ENCODE results near the gene FAM222B. TPM values are rescaled to one million over a fixed set of nuclear protein-coding genes. Genes with fewer than 3 reads are reported as not detected.

The FAM222B gene
- total RNA-seq, 1 donor from 2014 or later: 7.1 TPM

- no peak overlapping the region for H3K4me3 Mint-ChIP-seq
These were observed 68.9 kb downstream of the FAM222B start for GRCh38 chr17:28773736-28774135.

GRCh38 chr17:28765038-28765437 is 77.6 kb downstream of the FAM222B start:
- peaks cover 44% of the 10 kb centered on the region for H3K79me2 ChIP-seq (ENCODE audit: low read depth)
- Mint-ChIP-seq H3K4me1 (peaks cover 26% of the 10 kb centered on the region), H3K27me3 (ENCODE audit: insufficient read depth, low read depth) (peaks cover 4% of the 10 kb centered on the region), H3K4me3 (no peak overlapping the region), H3K36me3 (peaks cover 13% of the 10 kb centered on the region), H3K9me3 (no peaks in the 10 kb centered on the region), H3K27ac (no peak overlapping the region)
- H3K27ac ChIP-seq: no peak overlapping the region
- no peak overlapping the region for H3K4me3 ChIP-seq
- H3K36me3 ChIP-seq: no peaks in the 10 kb centered on the region
- H3K9me3 ChIP-seq (ENCODE audit: low read depth): no peaks in the 10 kb centered on the region
- peaks cover 56% of the 10 kb centered on the region for H3F3A ChIP-seq (ENCODE audit: low read depth)
- no peak overlapping the region for H3K9ac ChIP-seq
- peaks cover 68% of the 10 kb centered on the region for H4K20me1 ChIP-seq (ENCODE audit: low read depth)
- H3K4me2 ChIP-seq: no peak overlapping the region
- TF ChIP-seq EZH2phosphoT487 (IDR thresholded peaks at IDR 0.05) (no peak), EZH2 (IDR thresholded peaks at IDR 0.05) (no peak), CTCF (IDR thresholded peaks at IDR 0.05) (no peak)
- no peak for DNase-seq (ENCODE audit: low spot score)
- H3K27me3 ChIP-seq: no peaks in the 10 kb centered on the region
- H2AFZ ChIP-seq (replicated peaks): no peak overlapping the region
- peaks cover 21% of the 10 kb centered on the region for H3K4me1 ChIP-seq

More at GRCh38 chr17:28773736-28774135, 68.9 kb downstream of the FAM222B start:
- no peak overlapping the region for H3K27ac ChIP-seq
- no peaks in the 10 kb centered on the region for H3K9me3 ChIP-seq (ENCODE audit: low read depth)
- TF ChIP-seq EZH2 (IDR thresholded peaks at IDR 0.05) (no peak), CTCF (IDR thresholded peaks at IDR 0.05) (no peak), EZH2phosphoT487 (IDR thresholded peaks at IDR 0.05) (no peak)
- Mint-ChIP-seq H3K36me3 (peaks cover 14% of the 10 kb centered on the region), H3K27me3 (ENCODE audit: insufficient read depth, low read depth) (peaks cover 3% of the 10 kb centered on the region), H3K9me3 (no peaks in the 10 kb centered on the region), H3K27ac (peak overlapping the region; percentile 87), H3K4me1 (no peaks in the 10 kb centered on the region)
- H3K9ac ChIP-seq: no peak overlapping the region
- no peaks in the 10 kb centered on the region for H3K27me3 ChIP-seq
- peaks cover 86% of the 10 kb centered on the region for H3K79me2 ChIP-seq (ENCODE audit: low read depth)
- H3K4me1 ChIP-seq: no peaks in the 10 kb centered on the region
- no peaks in the 10 kb centered on the region for H3K36me3 ChIP-seq
- no peak overlapping the region for H3K4me3 ChIP-seq
- no peak overlapping the region for H2AFZ ChIP-seq (replicated peaks)
- peaks cover 4% of the 10 kb centered on the region for H3F3A ChIP-seq (ENCODE audit: low read depth)
- peaks cover 45% of the 10 kb centered on the region for H4K20me1 ChIP-seq (ENCODE audit: low read depth)
- no peak overlapping the region for H3K4me2 ChIP-seq
- no peak for DNase-seq (ENCODE audit: low spot score)

- TF ChIP-seq EZH2 (IDR thresholded peaks at IDR 0.05) (no peak), CTCF (IDR thresholded peaks at IDR 0.05) (peak; percentile 97), EZH2phosphoT487 (IDR thresholded peaks at IDR 0.05) (no peak)
- H3K9me3 ChIP-seq (ENCODE audit: low read depth): no peaks in the 10 kb centered on the region
- H3K9me3 Mint-ChIP-seq: no peaks in the 10 kb centered on the region
- no peak overlapping the region for H3K27ac ChIP-seq
- no peak overlapping the region for H3K4me3 ChIP-seq
- H3K4me2 ChIP-seq: no peak overlapping the region
- H2AFZ ChIP-seq (replicated peaks): no peak overlapping the region
- no peaks in the 10 kb centered on the region for H3K27me3 ChIP-seq
- peaks cover 72% of the 10 kb centered on the region for H4K20me1 ChIP-seq (ENCODE audit: low read depth)
- H3K36me3 ChIP-seq: no peaks in the 10 kb centered on the region
- H3K4me3 Mint-ChIP-seq: no peak overlapping the region
- H3K27me3 Mint-ChIP-seq (ENCODE audit: insufficient read depth, low read depth): peaks cover 3% of the 10 kb centered on the region
- no peak overlapping the region for H3K9ac ChIP-seq
- no peak overlapping the region for H3K27ac Mint-ChIP-seq
- peaks cover 17% of the 10 kb centered on the region for H3K36me3 Mint-ChIP-seq
- H3K79me2 ChIP-seq (ENCODE audit: low read depth): peaks cover 43% of the 10 kb centered on the region
- peaks cover 21% of the 10 kb centered on the region for H3K4me1 ChIP-seq
- DNase-seq (ENCODE audit: low spot score): peak; percentile 76
- H3K4me1 Mint-ChIP-seq: peaks cover 31% of the 10 kb centered on the region
- peaks cover 57% of the 10 kb centered on the region for H3F3A ChIP-seq (ENCODE audit: low read depth)
These were observed 78.8 kb downstream of the FAM222B start for GRCh38 chr17:28763804-28764266.
